GM20431 (cell line): Measurements from ENCODE around the gene DDX41.
"Not testable (repeated sequence)": the region's sequence is repeated elsewhere in the genome, so short reads cannot be mapped to it uniquely, and the experiment has no call there.

ENCODE experiments used
- in situ Hi-C: fragments of 300-500 bp; cut with MseI, MboI; formaldehyde crosslinking; loops from one replicate; pipeline ENCODE4 v1.15.0; 2020; ENCODE audit warnings: low sequenced_read_pairs; ENCODE audit not compliant: unreplicated experiment

The DDX41 gene

DNA sequence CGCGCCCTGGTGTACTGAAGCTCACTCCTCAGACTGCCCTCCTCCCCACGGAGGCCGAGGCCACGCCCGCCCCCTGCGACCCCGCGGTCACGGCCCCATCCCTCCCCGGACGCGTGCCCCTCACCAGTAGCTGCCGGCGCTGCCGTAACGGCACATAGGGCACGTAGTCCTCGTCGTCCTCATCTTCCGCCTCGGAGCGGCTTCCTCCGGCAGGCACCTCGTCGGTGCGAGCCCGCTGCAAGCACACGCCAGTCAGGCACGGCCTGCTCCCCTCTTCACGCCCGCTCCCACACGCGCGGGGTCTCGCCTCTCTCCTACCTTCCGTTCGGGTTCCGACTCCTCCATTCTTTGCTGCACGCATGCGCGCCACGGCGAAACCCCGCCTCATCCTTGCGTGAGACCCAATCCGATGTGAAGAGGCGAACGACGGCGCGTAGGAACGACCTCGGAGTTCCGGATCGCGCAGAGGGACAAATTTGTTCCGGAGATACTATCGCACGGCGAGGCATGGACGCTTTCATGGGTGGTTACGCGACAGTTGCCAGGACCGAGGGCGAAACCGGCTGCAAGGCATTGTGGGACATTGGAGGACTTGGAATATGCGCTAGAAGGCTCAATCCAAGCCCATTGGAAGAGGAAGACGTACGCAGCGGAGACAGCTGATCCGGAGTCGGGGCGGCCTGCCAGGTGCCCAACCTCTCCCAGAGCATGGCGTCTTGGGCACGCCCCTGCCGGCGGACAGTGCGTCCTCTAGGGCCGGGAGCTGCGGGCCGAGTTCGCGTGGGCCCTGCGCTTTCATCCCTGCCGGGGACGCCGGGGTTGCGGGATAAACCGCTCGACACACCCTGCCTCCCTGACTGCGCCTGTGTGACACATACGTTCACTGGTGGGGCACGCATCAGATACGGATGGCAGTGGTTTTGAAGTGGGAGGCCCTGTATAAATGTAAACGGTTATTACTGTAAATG, at the start of gene DDX41:
DDX41 (minus strand) TSS at position 361 of the 968 bp plus-strand sequence; CDS start at position 345, 16 bp downstream.
- in situ Hi-C loops = no loop called here

DNA sequence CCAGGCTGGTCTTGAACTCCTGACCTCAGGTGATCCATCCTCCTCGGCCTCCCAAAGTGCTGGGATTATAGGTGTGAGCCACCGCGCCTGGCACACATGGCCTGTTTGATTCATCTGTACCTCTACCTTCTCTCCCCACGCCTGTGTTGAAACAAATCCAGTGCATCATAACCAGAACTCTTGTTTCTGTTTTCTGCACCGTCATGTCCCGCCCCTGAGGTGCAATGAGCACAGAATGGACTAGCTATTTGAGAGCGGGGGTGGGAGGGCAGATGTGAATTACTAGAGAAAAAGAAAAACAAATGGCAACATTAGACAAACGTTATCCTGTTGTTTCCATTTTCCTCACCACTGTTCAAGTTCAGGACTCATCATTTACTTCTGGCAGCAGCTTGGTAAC, 48.3 kb upstream of the DDX41 start:
- in situ Hi-C loops = no loop called here

DNA sequence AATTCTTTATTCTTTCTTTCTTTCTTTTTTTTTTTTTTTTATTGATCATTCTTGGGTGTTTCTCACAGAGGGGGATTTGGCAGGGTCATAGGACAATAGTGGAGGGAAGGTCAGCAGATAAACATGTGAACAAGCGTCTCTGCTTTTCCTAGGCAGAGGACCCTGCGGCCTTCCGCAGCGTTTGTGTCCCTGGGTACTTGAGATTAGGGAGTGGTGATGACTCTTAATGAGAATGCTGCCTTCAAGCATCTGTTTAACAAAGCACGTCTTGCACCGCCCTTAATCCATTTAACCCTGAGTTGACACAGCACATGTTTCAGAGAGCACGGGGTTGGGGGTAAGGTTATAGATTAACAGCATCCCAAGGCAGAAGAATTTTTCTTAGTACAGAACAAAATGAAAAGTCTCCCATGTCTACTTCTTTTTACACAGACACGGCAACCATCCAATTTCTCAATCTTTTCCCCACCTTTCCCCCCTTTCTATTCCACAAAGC, 42.7 kb upstream of the DDX41 start:
- in situ Hi-C loops = not testable (repeated sequence)

DNA sequence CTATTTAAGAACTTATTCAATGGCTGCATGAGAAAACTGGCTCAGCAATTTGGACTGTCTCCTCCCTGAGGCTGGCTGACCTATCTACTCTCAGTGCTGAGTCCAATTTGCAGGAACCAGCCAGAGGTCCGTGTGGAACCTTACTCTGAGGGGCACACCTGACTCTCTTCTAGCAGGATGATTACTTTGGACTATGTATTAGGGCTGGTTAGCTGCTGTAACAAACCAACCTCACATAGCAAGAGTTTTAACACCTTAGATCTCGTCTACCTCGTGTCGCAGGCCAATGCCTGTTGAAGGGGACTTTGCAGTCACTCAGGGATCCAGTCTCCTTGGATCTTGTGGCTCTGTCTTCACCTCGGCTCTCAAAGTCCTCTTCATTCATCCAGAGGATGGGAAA, 41.0 kb upstream of the DDX41 start:
- in situ Hi-C loops = no loop called here

DNA sequence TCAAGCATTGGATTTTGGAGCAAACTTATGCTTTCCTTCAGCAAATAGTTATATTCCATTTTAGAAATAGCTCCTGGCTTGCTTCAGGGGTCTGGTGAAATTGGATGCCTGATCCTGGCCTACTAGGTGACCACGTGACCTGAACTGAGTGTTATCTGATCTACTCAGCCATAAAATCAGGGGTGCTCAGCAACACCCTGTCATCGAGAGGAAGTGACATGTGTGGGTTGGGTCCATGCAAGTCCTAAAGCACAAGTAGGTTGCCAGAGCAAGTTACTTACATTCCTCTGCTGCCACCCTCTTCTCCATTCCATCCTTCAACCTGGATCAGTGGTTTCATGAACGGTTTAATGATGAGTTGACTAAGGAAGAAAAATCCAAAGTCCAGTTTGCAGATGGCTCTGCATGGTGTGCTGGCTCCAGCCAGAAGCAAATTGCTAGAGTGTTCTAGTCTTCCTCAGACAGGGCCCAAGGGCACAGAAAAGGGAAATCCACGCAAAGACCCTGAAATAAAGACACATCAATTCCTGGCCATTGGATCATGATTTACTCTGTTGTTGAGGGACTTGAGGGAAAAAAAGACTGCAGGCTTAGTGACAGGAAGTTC, 40.4 kb upstream of the DDX41 start:
- in situ Hi-C loops = no loop called here

DNA sequence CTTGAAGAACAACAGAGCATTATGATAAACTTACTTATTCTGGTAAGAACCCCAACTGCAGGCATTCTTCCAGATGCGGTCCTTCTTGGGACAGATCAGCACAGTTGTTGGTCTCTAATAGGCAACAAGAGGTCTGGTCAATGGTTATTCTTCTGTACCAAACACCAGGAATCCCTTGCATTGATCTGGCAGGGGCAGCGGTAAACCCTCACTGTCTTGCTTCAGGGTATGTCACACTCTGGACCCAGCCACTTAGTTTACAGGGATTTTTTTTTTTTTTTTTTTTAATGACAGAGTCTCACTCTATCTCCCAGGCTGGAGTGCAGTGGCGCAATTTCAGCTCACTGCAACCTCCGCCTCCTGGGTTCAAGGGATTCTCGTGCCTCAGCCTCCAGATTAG, 38.9 kb upstream of the DDX41 start:
- in situ Hi-C loops = no loop called here

DNA sequence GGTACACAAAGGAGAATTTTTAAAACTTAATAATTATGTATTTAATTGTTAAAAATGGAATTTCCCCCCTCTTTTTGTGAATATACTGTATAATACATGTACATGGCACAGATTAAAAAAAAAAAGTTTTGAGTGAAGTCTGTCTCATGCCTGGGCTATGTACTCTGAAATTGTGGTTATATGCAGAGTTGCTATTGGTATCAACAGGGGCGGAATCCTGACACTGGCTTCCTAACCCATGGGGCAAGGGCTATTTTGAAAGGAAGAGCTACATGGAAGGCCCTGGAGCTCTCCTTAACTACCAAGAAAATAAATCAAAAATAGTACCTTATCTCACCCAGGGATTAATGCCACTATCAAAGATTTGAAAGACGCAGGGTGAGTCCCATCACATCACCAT, 38.5 kb upstream of the DDX41 start:
- in situ Hi-C loops = no loop called here

DNA sequence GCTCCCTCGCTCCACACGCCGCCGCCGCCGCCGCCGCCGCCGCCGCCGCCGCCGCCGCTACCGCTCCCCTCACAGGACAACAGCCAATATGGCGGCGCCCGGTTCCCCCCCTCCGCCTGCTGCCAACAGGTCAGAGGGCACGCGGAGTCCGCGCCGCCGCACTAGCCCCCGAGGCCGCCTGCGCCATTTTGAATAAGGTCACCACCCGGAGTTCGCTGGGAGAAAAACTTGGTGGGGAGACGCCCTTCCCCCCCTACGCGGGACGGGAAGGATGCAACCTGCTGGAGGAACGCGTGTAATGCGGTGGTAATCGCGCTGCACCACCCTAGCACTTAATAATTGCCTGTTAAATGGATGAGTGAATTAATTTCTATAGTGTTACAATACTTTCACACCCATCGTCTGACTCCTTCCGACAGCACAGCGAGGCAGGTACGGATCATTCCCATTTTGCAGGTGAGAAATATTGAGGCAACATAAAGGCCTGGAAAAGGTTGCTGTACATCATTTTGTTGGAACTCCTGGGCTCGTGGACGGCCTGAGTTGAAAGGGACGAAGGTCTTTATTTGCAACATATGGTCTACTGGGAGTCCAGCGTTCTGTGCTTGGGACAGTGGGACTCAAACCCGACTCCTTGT, 37.8 kb upstream of the DDX41 start, which contains the start of gene FAM193B:
FAM193B (minus strand) TSS at position 90 of the 638 bp plus-strand sequence. CDS start 105 bp downstream, outside the sequence.
- in situ Hi-C loops = no loop called here

DNA sequence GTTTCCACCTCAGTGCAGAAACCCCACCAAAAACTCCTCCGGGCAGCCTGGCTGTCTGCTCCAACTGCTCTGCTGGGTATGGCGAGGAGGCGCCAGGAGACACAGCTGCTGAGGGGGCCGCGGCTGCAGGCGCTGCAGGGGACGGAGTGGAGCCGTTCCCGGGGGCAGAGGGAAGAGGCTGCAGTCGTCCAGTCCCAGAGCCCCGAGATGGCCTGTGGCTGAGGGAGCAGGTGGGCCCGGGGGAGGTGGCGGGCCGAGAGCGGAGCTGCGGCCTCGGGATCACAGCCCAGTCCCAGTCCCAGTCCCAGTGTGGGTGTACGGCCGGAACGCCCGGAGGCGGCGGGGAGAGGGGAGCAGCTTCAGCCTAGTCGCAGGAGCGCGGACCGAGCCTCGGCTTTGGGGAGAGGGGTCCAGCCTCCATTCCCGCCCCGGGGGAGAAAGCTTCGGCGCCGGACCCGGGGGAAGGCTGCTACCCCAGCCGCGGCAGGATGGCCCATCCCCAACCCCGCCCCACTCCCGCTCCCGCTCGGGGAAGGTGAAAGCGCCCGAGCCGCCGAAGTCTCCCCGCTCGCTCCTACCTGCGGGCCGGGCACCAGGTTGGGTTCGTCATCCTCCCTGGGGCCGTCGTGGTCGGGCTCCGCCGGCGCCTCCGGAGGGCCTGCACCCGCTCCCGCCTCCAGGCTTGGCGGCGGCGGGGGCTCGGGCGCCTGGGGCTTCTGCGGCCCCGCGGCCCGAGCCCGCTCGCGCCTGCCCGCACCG, 37.1 kb upstream of the DDX41 start:
- in situ Hi-C loops = no loop called here

DNA sequence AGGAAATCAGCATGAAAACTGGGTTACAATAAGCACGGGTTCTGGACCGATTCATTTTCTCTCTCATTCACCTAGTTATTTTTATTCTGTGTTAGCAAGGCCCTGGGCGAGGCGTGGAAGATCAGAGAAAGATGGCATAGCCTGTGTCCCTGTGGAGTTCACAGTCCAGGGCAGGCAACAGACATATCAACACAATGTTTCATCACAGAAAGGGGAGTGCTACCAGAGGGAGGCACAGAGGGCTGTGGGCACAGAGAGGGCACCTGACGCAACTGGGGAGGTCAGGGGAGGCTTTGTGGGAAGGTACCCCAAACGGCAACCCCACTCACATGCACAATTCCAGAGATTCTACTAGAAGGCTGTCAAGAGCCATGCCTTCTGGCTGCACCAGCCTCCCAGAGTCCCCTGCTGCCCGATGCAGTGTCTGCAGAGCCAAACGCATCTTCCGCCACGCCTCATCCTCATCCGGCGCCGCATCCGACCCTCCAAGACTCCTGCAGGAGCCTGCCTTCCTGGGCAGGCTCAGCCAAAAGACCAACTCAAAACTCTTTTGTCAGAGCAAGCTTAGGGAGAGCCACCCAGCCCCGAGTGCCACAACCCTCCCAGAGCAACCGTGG, 36.2 kb upstream of the DDX41 start:
- in situ Hi-C loops = no loop called here

DNA sequence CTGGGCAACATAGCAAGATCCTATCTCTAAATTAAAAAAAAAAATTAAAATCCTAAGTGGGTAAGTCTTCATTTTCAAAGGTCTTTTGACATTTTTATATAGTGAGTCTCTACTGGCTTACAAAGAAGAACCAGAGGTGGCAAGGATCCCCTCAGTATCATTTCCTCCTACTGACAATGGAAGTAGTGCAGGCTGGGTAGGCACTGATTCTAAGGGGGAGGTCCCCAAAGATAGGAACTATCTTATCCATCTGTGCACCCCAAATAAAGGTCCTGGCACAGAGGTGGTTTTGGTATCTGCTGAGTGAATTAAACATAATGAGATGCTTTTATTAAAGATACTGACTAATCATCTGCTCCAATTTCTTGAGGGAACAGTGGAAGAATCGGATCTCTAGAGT, 33.4 kb upstream of the DDX41 start:
- in situ Hi-C loops = no loop called here

DNA sequence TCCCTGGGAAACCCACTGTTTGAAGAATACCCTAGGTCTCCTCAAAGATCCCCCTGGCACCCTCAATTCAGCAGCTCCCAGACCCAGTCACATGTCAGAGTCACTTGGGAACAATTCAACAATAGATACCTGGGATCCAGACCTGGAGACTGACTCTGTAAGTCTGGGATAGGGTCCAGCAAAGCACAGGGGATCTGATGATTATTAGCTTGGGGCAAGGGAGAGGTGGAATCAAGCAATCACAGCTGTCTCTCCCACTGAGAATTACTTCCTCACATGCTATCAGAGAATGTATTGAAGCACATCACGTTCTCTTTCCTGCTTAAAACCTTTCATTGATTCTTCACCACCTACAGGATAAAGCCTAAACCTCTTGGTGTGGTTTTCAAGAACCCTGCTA, 31.7 kb upstream of the DDX41 start:
- in situ Hi-C loops = no loop called here

DNA sequence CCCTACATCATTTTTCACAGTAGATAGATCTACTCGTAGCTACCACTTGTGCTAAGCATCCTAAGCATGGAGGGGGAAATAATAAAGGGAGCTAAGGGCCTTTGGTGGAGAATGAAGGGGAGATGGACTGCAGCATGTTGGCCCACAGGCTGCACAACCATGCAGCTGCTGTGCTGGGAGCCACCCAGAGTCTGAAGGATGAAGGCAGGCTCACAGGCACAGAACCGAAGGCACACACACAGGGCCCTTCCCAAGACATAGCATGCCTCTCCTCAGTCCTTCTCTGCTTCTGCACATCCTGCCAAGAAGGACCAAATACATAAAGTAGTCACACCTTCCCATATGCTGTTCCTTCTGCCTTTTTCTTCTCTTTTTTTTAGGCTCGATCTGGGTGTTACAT, 31.0 kb upstream of the DDX41 start:
- in situ Hi-C loops = no loop called here

DNA sequence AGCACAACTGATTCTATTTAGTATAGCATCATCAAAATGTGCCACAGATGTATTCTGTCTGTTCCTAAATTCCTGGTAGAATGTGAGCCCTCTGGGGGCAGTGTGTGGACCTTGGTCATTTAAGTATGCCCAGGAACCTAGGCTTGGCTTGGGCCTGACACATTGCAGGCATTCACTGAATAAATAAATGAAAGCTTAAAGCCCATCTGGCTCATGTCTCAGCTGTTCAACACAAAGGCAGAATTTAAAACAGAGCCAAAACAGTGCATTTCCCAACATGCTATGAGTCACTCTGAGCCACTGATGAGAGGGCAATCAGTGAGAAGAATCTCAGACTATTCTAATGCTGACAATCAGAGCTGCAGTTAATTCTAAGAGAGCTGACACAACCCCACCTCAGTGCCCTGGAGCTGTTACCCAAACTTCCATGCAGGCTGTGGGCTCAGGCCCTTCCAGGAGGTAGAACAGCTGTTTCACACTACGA, 29.5 kb upstream of the DDX41 start:
- in situ Hi-C loops = no loop called here

DNA sequence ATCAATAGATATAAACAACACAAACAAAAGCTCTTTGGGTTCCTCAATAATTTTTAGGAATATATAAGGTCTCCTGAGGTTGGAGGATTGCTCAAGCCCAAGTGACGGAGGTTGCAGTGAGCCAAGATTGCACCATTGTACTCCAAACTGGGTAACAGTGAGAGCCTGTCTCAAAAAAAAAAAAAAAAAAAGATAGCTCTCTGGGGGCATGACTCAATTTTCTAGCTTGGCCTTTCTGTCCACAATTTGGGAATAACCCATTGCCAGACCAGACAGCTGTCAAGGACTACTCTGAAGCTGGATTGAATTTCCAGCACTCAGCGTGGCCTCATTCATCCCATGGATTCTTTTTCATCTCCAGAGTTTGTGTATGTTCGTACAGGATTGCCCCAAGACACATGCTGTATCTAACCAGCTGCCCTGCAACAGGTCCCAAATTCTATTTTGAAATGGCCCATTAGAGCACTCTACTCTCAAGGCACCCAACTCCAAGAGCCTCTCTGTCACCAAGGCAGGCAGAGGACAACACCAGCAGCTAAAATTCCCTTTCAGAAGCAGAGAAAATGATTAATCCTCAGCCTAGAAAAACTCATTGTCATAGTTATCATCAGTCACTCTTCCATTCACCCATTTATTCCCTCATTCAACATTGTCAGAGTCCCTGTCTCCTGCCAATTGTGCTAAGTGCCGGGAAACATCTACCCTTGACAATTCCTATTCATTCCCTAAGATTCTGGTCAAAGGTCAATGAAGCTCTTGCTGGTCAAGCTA, 28.9 kb upstream of the DDX41 start:
- in situ Hi-C loops = no loop called here

DNA sequence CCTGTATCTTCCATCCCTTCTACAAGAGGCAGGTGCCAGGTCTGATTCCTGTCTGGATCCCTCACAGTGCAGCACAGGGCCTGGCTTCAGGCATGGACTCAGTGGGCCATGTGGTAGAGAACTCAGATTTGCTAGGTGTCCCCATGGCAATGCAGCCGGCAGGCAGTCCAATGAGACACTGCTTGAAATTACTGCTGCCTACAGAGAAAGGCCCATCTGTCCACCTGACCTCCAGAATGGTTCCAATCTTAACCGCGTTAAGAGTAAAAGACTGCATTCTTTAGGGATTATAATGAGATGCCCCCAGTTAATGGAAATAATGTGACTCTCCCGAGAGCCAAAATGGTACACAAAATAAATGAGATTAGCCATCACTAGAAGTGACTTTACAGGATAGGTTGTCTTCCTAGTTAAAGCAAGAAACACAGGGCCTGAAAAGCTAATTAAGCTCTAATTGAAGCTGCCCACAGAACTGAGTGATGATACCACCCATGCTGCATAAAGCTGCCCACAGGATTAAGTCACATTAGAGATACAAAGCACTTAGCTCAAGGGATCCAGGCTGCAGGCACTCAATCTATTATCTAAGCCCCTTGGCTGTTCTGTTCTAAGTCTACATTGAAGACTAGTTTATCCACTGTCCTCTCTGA, 26.2 kb upstream of the DDX41 start:
- in situ Hi-C loops = no loop called here

DNA sequence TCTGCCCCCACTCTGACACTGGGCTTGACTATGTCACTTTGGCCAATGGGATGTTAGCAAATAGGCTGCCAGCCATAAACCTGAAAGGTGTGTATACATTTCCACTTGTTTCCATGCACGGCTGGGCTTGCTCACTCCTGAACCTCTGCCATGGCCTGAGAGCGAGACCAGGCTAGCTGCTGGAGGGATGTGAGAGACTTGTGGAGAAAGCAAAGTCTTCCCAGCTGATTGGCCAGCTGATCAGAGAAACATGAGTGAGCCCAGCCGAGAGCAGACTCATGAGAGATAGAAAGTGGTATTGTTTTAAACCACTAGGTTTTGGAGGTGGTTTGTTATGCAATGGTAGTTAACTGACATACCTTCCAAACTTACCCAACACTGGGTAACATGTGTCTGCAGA, 23.7 kb upstream of the DDX41 start:
- in situ Hi-C loops = no loop called here

DNA sequence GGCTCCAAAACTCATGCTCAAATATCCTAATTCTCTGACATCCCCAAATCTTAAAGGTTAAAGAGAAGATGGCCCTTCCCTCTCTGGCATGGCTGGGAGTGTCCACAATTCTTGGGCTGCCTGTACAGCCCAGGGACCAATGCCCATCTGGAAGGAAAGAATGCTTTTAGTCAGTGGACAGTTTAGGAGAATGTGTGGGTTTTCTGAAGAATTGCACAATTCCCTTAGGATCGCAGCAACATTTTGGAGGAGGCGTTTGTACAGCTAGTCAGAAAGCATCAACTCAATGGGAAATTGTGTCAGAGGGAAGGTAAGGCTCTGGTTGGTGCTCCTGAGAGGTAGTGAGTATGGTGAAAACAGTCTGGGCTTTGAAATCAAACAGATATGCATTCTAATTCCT, 22.6 kb upstream of the DDX41 start:
- in situ Hi-C loops = no loop called here
